ENCODE data around the gene DUSP12.

DNA sequence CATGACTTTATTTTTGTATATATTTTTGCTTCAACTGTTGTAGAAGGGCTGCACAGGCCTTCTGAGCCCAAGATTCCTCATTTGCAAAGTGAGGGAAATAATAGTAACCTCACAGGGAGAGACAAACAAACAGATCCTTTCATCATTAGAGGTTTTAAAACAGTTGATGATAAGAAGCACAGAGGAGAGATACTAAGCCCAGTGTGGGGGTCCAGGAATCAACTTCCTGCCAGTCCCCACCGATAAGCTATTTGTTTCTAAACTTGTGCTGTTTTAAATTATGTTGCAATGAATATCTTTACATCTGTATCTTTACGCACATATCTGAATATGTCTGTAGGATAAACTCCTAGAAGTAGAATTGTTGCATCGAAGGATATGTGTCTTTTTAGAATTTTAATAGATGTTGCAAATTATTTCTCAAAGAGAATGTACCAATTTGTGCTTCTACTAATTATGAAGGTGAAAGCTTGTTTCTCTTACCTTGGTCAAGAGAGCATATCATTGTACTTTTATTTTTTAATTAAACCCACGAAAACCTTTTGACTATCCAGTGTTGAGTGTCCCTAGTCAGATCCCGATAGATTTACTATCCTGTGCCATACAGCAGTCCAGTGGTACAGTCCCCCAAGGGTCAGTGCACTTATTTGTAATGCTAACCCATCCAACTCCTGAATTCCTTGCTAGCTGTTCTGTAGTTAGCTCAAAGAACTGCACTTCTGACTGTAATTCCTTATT, 17.4 kb upstream of the DUSP12 start:
- TF ChIP-seq CTCF (IDR thresholded peaks at IDR 0.05), result no peak
- no peak for TF ChIP-seq POLR2A (IDR thresholded peaks at IDR 0.05)
